Activated naive CD8-positive, alpha-beta T cell treated with anti-CD3 and anti-CD28 coated beads for 36 hours (primary cell): ENCODE data around the gene TBPL2. TPM values are rescaled to one million over a fixed set of nuclear protein-coding genes. Genes with fewer than 3 reads are reported as not detected.
"Not testable (repeated sequence)": the region's sequence is repeated elsewhere in the genome, so short reads cannot be mapped to it uniquely, and the experiment has no call there.

ENCODE experiments used
- DNase-seq: peaks from one replicate; pipeline ENCODE4 v3.0.0; 2021
- H3K27ac Mint-ChIP-seq: one replicate; pipeline ENCODE4 v1.8.0; 2022; ENCODE audit warnings: mild to moderate bottlenecking, moderate library complexity, mixed read lengths
- H3K27me3 Mint-ChIP-seq: one replicate; pipeline ENCODE4 v1.8.0; 2022; ENCODE audit warnings: mild to moderate bottlenecking, mixed read lengths
- H3K36me3 Mint-ChIP-seq: one replicate; pipeline ENCODE4 v1.8.0; 2021; ENCODE audit warnings: mild to moderate bottlenecking, mixed read lengths
- H3K4me1 Mint-ChIP-seq: one replicate; pipeline ENCODE4 v1.8.0; 2021; ENCODE audit warnings: mixed read lengths
- H3K4me3 Mint-ChIP-seq: one replicate; pipeline ENCODE4 v1.8.0; 2022; ENCODE audit warnings: mild to moderate bottlenecking, moderate library complexity, mixed read lengths
- H3K9me3 Mint-ChIP-seq: one replicate; pipeline ENCODE4 v1.8.0; 2022; ENCODE audit warnings: mixed read lengths
- total RNA-seq, 2 experiments: library from RNA; stranded (reverse); gene quantifications; one replicate each; pipeline ENCODE4 v1.2.3, GENCODE V29; 2021

The TBPL2 gene
- total RNA-seq = not detected

GRCh38 chr14:55440385-55440784 is at the start of gene TBPL2:
Gene TBPL2, minus strand, starts transcription at chr14:55440616. Its CDS starts 167 bp downstream, at chr14:55440449.
- Mint-ChIP-seq H3K27me3 (no peaks in the 10 kb centered on the region), H3K36me3 (no peaks in the 10 kb centered on the region), H3K27ac (no peak within 1 kb of the TSS), H3K9me3 (no peaks in the 10 kb centered on the region), H3K4me3 (no peak within 1 kb of the TSS), H3K4me1 (no peaks in the 10 kb centered on the region)
- DNase-seq = no peak

- Mint-ChIP-seq H3K4me3 (no peak overlapping the region), H3K36me3 (no peaks in the 10 kb centered on the region), H3K27ac (no peak overlapping the region), H3K27me3 (peaks cover 5% of the 10 kb centered on the region), H3K4me1 (no peaks in the 10 kb centered on the region), H3K9me3 (peaks cover 1% of the 10 kb centered on the region)
- DNase-seq = no peak
Observed at GRCh38 chr14:55488204-55488603, 47.8 kb upstream of the TBPL2 start.

- no peaks in the 10 kb centered on the region for H3K36me3 Mint-ChIP-seq
- no peak overlapping the region for H3K4me3 Mint-ChIP-seq
- no peaks in the 10 kb centered on the region for H3K9me3 Mint-ChIP-seq
- H3K27me3 Mint-ChIP-seq = no peaks in the 10 kb centered on the region
- no peak for DNase-seq
- H3K4me1 Mint-ChIP-seq = no peaks in the 10 kb centered on the region
- H3K27ac Mint-ChIP-seq = no peak overlapping the region
Observed at GRCh38 chr14:55482936-55483605, 42.7 kb upstream of the TBPL2 start.

- Mint-ChIP-seq H3K4me3 (no peak overlapping the region), H3K4me1 (no peaks in the 10 kb centered on the region), H3K27me3 (no peaks in the 10 kb centered on the region), H3K36me3 (no peaks in the 10 kb centered on the region), H3K27ac (no peak overlapping the region), H3K9me3 (no peaks in the 10 kb centered on the region)
- no peak for DNase-seq
Observed at GRCh38 chr14:55481769-55482168, 41.4 kb upstream of the TBPL2 start.

GRCh38 chr14:55477680-55478079 is 37.3 kb upstream of the TBPL2 start:
- Mint-ChIP-seq H3K27ac (no peak overlapping the region), H3K4me1 (no peaks in the 10 kb centered on the region), H3K36me3 (no peaks in the 10 kb centered on the region), H3K4me3 (no peak overlapping the region), H3K27me3 (no peaks in the 10 kb centered on the region), H3K9me3 (no peaks in the 10 kb centered on the region)
- DNase-seq = no peak

- not testable (repeated sequence) for H3K27ac Mint-ChIP-seq, H3K4me1 Mint-ChIP-seq
Observed at GRCh38 chr14:55476448-55476847, 36.0 kb upstream of the TBPL2 start.

GRCh38 chr14:55473786-55474185 is 33.4 kb upstream of the TBPL2 start:
- H3K4me1 Mint-ChIP-seq = no peaks in the 10 kb centered on the region
- H3K36me3 Mint-ChIP-seq = no peaks in the 10 kb centered on the region
- H3K27ac Mint-ChIP-seq = no peak overlapping the region
- no peak for DNase-seq
- no peaks in the 10 kb centered on the region for H3K9me3 Mint-ChIP-seq
- H3K4me3 Mint-ChIP-seq = no peak overlapping the region
- no peaks in the 10 kb centered on the region for H3K27me3 Mint-ChIP-seq

More at GRCh38 chr14:55476448-55476847, 36.0 kb upstream of the TBPL2 start:
- not testable (repeated sequence) for H3K36me3 Mint-ChIP-seq, H3K9me3 Mint-ChIP-seq, H3K27me3 Mint-ChIP-seq, H3K4me3 Mint-ChIP-seq, DNase-seq

GRCh38 chr14:55470025-55470424 is 29.6 kb upstream of the TBPL2 start:
- Mint-ChIP-seq H3K4me1 (no peaks in the 10 kb centered on the region), H3K9me3 (no peaks in the 10 kb centered on the region), H3K36me3 (no peaks in the 10 kb centered on the region), H3K4me3 (no peak overlapping the region), H3K27me3 (no peaks in the 10 kb centered on the region), H3K27ac (no peak overlapping the region)
- DNase-seq = no peak

- H3K4me1 Mint-ChIP-seq = no peaks in the 10 kb centered on the region
- H3K36me3 Mint-ChIP-seq = no peaks in the 10 kb centered on the region
- H3K4me3 Mint-ChIP-seq = no peak overlapping the region
- no peak for DNase-seq
- no peaks in the 10 kb centered on the region for H3K9me3 Mint-ChIP-seq
- H3K27ac Mint-ChIP-seq = no peak overlapping the region
- H3K27me3 Mint-ChIP-seq = no peaks in the 10 kb centered on the region
Observed at GRCh38 chr14:55467307-55467706, 26.9 kb upstream of the TBPL2 start.

GRCh38 chr14:55458800-55459515 is 18.5 kb upstream of the TBPL2 start:
- no peak overlapping the region for H3K4me3 Mint-ChIP-seq
- H3K36me3 Mint-ChIP-seq = no peaks in the 10 kb centered on the region
- peaks cover 2% of the 10 kb centered on the region for H3K4me1 Mint-ChIP-seq
- peaks cover 7% of the 10 kb centered on the region for H3K27me3 Mint-ChIP-seq
- no peak for DNase-seq
- no peak overlapping the region for H3K27ac Mint-ChIP-seq
- H3K9me3 Mint-ChIP-seq = no peaks in the 10 kb centered on the region

- H3K4me3 Mint-ChIP-seq = no peak overlapping the region
- DNase-seq = no peak
- peaks cover 7% of the 10 kb centered on the region for H3K27me3 Mint-ChIP-seq
- no peaks in the 10 kb centered on the region for H3K36me3 Mint-ChIP-seq
- no peaks in the 10 kb centered on the region for H3K9me3 Mint-ChIP-seq
- H3K27ac Mint-ChIP-seq = no peak overlapping the region
- peaks cover 2% of the 10 kb centered on the region for H3K4me1 Mint-ChIP-seq
Observed at GRCh38 chr14:55457496-55457895, 17.1 kb upstream of the TBPL2 start.

GRCh38 chr14:55456411-55456810 is 16.0 kb upstream of the TBPL2 start:
- not testable (repeated sequence) for H3K4me3 Mint-ChIP-seq, H3K27ac Mint-ChIP-seq, H3K27me3 Mint-ChIP-seq, H3K9me3 Mint-ChIP-seq, H3K36me3 Mint-ChIP-seq, DNase-seq, H3K4me1 Mint-ChIP-seq

- H3K27ac Mint-ChIP-seq = no peak overlapping the region
- peaks cover 7% of the 10 kb centered on the region for H3K27me3 Mint-ChIP-seq
- H3K36me3 Mint-ChIP-seq = no peaks in the 10 kb centered on the region
- peaks cover 2% of the 10 kb centered on the region for H3K4me1 Mint-ChIP-seq
- H3K9me3 Mint-ChIP-seq = no peaks in the 10 kb centered on the region
- no peak for DNase-seq
- no peak overlapping the region for H3K4me3 Mint-ChIP-seq
Observed at GRCh38 chr14:55454264-55455002, 14.0 kb upstream of the TBPL2 start.

GRCh38 chr14:55451950-55452349 is 11.5 kb upstream of the TBPL2 start:
- DNase-seq = no peak
- Mint-ChIP-seq H3K27me3 (peaks cover 4% of the 10 kb centered on the region), H3K36me3 (no peaks in the 10 kb centered on the region), H3K4me3 (no peak overlapping the region), H3K27ac (no peak overlapping the region), H3K9me3 (no peaks in the 10 kb centered on the region), H3K4me1 (no peaks in the 10 kb centered on the region)

GRCh38 chr14:55451398-55451797 is 11.0 kb upstream of the TBPL2 start:
- H3K36me3 Mint-ChIP-seq = no peaks in the 10 kb centered on the region
- peaks cover 4% of the 10 kb centered on the region for H3K27me3 Mint-ChIP-seq
- no peak overlapping the region for H3K4me3 Mint-ChIP-seq
- DNase-seq = no peak
- no peak overlapping the region for H3K27ac Mint-ChIP-seq
- no peaks in the 10 kb centered on the region for H3K9me3 Mint-ChIP-seq
- H3K4me1 Mint-ChIP-seq = no peaks in the 10 kb centered on the region
